ENCODE measurements around the gene ARL3.

DNA sequence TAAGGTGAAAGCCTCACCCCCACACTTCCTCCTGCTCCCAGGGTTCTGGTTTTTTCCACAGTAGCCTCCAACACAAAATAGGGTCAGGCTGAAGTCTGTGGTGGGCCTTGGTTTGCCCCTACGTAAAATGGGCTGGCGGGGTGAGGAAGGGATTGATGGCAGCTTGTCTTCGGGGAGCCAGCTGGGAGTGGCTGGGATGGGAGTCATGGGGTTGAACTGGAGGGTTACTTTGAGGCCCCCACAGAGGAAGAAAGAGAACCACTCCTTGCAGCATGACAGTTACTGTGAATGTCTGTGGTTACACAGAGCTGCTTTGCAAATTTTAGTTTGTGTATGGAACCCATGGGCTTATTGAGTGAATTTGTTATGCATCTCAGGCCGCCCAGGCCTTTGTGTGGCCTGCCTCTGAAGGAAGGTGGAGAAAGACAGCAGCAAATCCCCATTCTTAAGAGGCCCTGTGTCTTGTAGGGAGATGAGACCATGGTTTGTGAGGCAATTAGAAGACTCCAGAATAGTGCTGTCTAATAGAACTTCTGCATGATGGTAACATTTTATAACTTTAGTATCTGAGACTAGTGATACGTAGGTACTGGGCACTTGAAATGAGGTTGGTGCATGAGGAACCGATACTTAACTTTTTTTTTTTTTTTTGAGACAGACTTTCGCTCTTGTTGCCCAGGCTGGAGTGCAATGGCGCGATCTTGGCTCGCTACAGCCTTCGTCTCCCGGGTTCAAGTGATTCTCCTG, 61.9 kb downstream of the ARL3 start:
- TF ChIP-seq, protein P1, sequence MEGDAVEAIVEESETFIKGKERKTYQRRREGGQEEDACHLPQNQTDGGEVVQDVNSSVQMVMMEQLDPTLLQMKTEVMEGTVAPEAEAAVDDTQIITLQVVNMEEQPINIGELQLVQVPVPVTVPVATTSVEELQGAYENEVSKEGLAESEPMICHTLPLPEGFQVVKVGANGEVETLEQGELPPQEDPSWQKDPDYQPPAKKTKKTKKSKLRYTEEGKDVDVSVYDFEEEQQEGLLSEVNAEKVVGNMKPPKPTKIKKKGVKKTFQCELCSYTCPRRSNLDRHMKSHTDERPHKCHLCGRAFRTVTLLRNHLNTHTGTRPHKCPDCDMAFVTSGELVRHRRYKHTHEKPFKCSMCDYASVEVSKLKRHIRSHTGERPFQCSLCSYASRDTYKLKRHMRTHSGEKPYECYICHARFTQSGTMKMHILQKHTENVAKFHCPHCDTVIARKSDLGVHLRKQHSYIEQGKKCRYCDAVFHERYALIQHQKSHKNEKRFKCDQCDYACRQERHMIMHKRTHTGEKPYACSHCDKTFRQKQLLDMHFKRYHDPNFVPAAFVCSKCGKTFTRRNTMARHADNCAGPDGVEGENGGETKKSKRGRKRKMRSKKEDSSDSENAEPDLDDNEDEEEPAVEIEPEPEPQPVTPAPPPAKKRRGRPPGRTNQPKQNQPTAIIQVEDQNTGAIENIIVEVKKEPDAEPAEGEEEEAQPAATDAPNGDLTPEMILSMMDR (IDR thresholded peaks at IDR 0.05): no peak
- TF ChIP-seq EP300 (IDR thresholded peaks at IDR 0.05; ENCODE audit: low read depth) (no peak), POLR2A (IDR thresholded peaks at IDR 0.05) (no peak)
